Stimulated activated CD8-positive, alpha-beta memory T cell treated with anti-CD3 and anti-CD28 coated beads, Interleukin-4, amount 100 ng/mL, for 4 hours (primary cell): ENCODE results near the gene MSLN.
"Not testable (repeated sequence)": the region's sequence is repeated elsewhere in the genome, so short reads cannot be mapped to it uniquely, and the experiment has no call there.

Experiments used
- DNase-seq, 2 donors: peaks; one replicate each; pipeline ENCODE4 v3.0.0-alpha.2; 2020; ENCODE audit warnings: low read depth in 2 of 2, low spot score in 1 of 2

The MSLN gene

GRCh38 chr16:754121-754607 lies 6.4 kb upstream of the MSLN start:
- not testable (repeated sequence) for DNase-seq

DNA sequence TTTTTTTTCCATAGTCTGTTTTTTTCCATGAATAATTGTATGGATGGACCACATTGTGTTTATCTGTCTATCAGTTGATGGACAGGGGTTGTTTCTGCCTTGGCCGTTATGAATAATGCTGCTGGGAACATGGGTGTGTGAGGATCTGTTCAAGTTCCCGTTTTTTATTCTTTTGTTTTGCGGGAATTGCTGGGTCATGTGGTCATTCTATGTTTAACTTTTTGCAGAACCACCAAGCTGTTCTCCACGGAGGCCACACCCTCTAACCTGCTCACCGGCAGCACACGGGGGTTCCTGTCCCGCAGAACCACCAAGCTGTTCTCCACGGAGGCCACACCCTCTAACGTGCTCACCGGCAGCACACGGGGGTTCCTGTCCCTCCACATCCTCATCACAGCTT lies 5.9 kb upstream of the MSLN start:
- no peak for DNase-seq

DNA sequence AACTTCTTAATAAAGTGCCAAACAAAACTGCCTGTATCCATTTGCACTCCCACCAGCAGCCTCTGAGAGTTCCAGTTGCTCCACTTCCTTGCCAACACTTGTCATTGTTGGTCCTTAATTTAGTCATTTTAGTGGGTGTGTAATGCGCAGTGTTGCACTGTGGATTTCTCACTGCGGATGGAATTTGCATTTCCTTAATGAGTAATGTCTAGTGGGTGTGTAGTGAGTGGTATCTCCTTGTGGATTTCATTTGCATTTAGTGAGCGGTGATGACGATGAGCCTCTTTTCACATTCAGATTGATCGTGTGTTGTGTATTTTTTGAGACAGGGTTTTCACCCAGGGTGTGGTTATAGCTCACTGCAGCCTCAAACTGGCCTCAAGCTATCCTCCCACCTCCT lies 4.1 kb upstream of the MSLN start:
- DNase-seq, result no peak

GRCh38 chr16:759110-759910 lies 1.2 kb upstream of the MSLN start:
- no peak for DNase-seq

GRCh38 chr16:760065-760464 lies 469 bp upstream of the MSLN start:
- DNase-seq, result no peak

GRCh38 chr16:761625-762513 lies 1.3 kb downstream of the MSLN start:
- no peak for DNase-seq

DNA sequence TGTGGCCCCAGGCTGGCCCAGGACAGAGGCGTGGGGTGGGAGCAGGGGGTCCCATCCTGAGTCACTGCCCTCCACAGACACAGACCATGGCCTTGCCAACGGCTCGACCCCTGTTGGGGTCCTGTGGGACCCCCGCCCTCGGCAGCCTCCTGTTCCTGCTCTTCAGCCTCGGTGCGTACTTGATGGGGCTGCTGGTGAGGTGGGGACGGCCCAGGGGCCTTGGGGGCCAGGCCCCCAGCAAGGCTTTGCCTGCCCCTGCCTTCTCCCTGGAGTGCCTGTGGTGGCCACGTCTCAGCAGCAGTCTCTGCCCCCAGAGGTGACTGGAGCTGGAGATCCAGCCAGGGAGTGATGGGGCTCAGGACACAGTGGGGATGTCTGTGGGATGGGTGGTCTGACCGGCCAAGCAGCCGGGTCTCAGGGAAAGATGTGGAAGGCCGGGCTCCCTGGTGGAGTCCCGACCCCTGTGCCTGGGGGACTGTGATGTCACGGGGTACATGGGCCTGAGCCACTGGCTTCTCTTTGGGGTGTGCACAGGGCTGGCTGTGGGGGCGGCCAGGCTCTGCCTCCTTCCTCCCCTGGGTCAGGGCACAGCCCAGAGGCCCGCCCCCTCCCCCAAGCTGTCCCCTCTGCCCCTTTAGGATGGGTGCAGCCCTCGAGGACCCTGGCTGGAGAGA lies 2.2 kb downstream of the MSLN start:
- no peak for DNase-seq

GRCh38 chr16:763369-764183 lies 3.0 kb downstream of the MSLN start:
- no peak for DNase-seq

DNA sequence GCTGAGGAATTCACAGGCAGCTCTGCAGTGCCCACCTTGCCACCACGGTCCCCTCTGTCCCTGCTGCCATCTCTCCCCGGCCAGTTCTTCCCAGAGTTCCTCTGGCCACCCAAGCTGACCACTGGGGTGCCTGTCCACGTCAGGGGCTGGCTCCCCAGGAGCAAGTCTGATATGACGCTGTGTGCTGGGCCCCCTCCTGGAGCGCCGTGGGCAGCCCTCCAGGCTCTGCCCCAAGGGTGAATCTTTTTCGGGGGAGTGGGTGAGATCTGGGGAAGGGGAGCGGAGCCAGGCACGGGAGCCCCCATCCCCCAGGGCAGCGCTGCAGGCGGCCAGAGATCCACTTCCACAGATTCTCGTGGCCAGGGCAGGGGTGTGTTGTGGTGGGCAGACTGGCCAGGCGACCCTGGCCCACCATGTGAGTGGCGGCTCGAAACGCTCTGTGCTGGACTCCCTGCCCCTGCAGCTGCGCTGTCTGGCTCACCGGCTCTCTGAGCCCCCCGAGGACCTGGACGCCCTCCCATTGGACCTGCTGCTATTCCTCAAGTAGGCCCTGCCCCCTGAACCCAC lies 3.7 kb downstream of the MSLN start:
- no peak for DNase-seq

- DNase-seq, result no peak
Observed at GRCh38 chr16:764848-765487, 4.4 kb downstream of the MSLN start.

DNA sequence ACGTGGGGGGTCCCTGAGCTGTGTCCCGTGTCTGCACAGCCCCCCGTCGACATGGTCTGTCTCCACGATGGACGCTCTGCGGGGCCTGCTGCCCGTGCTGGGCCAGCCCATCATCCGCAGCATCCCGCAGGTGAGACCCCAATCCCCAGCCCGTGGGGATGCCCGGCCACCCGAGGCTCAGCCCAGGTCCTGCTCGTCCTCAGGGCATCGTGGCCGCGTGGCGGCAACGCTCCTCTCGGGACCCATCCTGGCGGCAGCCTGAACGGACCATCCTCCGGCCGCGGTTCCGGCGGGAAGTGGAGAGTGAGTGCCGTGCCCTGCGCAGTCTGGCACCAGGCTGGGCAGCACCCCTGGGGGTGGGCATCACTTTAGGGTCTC lies 4.9 kb downstream of the MSLN start:
- DNase-seq, result no peak

GRCh38 chr16:766008-766819 lies 5.7 kb downstream of the MSLN start:
- DNase-seq, result no peak

DNA sequence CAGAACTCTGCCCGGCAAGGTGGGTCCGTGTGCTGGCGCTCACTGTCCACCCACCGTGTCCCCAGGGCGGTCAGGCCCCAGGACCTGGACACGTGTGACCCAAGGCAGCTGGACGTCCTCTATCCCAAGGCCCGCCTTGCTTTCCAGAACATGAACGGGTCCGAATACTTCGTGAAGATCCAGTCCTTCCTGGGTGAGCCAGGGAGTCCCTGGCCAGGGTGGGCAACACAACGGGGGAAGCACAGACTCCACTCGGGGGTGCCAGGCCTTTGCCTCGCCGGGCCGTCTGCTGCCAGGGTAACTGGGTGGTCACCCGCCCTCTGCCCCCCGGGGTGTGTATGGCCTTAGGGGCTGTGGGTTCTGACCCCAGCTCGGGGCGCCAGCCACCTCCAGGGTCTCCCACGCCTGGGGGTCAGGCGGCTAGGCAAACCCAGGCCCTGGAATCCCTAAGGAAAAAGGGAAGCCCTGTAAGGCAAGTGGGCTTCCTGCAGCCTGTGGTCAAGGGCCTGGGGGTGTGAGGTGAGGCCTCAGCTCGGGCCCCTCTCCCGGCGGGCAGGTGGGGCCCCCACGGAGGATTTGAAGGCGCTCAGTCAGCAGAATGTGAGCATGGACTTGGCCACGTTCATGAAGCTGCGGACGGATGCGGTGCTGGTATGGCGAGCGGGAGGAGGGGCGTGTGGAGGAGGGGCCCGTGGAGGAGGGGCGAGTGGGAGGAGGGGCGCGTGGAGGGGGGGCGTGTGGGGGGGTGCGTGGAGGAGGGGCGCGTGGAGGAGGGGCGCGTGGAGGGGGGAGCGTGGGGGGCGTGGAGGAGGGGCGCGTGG lies 6.5 kb downstream of the MSLN start:
- no peak for DNase-seq

- no peak for DNase-seq
Observed at GRCh38 chr16:767743-768235, 7.3 kb downstream of the MSLN start.

DNA sequence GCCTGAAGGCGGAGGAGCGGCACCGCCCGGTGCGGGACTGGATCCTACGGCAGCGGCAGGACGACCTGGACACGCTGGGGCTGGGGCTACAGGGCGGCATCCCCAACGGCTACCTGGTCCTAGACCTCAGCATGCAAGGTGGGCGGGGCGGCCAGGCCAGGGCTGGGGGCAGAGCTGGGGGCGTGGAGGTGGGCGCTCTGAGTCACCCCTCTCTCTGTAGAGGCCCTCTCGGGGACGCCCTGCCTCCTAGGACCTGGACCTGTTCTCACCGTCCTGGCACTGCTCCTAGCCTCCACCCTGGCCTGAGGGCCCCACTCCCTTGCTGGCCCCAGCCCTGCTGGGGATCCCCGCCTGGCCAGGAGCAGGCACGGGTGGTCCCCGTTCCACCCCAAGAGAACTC lies 7.9 kb downstream of the MSLN start:
- DNase-seq, result no peak

DNA sequence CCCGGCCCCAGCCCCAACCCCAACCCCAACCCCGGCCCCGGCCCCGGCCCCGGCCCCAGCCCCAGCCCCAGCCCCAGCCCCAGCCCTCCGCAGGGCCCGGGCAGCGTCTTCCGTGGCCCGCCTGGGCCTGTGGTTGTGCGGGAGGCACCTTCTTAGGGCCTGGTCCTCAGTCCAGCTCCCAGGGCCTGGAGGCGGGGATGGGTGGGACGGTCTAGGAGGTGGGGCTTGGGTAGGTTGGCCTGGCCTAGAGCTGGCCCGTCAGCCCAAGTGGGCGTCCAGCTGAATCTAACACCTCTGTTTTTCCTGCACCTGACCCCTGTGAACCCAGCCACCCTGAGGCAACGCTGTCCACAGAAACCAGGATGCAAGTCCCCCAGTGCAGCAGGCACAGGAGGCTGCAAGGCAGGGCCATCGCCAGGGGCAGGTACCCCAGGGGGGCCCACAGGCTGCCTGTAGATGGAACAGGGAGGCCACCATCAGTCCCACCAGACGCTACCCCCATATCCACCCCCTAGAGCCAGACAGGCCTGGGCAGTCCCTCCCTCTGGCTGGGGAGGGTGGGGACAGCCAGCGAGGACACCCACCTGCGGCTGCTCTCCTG lies 8.8 kb downstream of the MSLN start:
- no peak for DNase-seq

- no peak for DNase-seq
Observed at GRCh38 chr16:769934-770333, 9.4 kb downstream of the MSLN start.

DNA sequence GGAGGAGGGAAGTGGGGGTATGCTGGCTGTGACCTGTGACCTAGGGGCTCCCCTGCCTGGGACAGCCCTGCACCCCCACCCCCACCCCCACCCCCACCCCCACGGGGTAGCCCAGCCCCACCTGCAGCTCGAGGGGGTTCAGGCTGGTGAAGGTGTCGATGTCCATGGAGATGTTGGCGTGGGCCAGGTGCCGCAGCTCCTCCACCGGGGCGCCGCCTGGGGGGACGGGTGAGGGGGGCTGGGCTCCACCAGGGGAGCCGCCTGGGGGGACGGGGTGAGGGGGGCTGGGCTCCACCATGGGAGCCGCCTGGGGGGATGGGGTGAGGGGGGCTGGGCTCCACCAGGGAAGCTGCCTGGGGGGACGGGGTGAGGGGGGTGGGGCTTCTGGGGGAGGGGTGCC lies 9.9 kb downstream of the MSLN start:
- DNase-seq, result no peak
